ENCODE data around the gene CCL26.
"Not testable (repeated sequence)": the region's sequence is repeated elsewhere in the genome, so short reads cannot be mapped to it uniquely, and the experiment has no call there.

Gene CCL26, protein sequence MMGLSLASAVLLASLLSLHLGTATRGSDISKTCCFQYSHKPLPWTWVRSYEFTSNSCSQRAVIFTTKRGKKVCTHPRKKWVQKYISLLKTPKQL

DNA sequence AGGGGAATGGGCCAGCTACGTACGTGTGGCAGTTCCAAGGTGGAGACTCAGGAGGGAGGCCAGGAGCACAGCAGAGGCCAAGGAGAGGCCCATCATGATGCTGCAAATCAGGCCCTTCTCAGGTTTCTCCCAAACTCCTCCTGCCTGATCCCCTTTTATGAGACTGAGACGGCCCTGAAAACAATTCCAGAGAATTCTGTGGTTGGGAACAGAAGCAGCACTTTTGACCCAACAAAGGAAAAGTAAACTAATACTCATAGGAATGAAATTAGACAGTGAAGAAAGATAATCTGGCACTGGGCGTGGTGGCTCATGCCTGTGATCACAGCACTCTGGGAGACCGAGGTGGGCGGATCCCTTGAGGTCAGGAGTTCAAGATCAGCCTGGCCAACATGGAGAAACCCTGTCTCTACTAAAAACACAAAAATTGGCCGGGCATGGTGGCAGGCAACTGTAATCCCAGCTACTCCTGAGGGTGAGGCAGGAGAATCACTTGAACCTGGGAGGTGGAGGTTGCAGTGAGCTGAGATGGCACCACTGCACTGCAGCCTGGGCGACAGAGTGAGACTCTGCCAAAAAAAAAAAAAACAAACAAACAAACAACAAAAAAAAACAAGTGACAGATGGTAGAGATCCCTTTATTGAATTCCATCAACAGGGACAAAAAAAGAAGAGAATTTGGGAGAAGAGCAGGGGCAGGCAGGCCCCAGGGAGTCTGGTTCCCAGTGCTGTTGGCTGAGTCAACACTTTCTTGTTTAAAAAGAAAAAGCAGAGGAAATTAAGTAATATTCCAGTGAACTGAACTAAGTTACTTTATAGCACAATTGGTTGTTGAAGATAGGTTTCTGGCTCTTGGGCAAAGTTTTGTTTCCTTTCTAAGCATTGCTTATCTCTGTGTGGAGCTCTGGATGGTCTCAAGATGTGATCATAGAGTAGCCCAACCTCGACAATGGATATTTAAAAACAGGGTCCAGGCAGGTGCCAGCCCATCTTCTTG, at the start of gene CCL26:
Gene CCL26, minus strand, starts transcription at position 131 of the 997 bp plus-strand sequence. Its CDS starts 35 bp downstream, at position 96.
- no peak for DNase-seq

DNA sequence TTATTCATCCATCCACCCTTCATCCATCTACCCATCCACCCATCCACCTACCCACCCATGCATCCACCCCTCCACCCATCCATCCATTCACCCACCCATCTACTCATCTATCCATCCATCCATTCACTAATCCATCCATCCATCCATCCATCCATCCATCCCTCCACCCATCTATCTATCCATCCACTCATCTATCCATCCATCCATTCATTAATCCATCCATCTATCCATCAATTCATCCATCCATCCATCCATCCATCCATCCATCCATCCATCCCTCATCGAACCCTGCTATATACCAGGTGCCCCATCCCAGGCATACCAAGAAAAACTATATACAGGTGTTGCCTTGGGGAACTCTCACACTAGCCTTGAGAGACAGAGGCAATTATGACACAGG, 48.7 kb upstream of the CCL26 start:
- DNase-seq = no peak

DNA sequence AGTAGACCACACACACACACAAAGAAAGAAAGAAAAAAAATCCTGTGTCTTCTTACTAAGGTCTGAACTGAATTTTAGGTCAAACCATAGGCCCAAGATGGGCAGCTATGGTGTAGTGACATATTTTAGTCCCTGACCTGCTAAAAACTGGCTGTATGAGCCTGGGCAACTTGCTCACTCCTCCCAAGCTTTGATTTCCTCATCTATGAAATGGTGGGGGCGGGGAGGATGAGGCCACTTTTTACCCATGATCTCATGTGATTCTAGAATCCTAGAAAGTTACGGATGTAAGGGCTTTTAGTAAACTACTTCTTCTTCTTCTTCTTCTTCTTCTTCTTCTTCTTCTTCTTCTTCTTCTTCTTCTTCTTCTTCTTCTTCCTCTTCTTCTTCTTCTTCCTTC, 47.7 kb upstream of the CCL26 start:
- DNase-seq = no peak

DNA sequence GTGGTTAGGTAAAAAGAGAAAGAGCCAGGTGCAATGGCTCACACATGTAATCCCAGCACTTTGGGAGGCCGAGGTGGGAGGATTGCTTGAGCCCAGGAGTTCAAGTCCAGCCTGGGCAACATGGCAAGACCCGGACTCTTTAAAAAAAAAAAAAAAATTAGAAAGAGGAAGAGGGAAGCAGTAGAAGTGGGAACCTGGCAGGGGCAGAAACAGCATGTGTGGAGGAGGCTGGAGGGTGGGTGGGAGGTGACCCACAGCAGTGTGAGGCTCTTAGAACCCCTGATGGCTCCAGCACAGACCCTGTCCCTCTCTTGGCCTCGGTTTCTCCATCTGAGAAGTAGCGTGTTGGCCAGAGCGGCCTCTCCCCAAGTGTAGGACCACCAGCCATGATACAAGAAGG, 46.5 kb upstream of the CCL26 start:
- no peak for DNase-seq

DNA sequence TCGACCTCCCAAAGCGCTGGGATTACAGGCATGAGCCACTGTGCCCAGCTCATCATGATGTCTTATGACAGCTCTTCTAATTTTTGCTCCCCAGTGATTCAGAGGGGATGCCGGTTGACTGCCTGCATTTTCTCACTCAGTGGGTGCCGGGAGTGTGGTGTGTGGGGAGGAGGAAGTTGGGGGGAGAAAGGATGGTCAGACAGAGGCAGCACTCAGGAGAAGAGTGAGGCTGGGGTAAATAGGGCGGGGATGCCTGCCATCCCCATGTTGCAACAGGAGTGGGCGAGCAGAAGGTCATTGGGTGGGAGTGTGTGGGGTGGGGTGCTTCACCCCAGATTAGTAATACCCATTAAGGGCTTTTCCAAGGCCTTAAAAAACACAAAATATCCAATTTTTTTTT, 45.1 kb upstream of the CCL26 start:
- no peak for DNase-seq

DNA sequence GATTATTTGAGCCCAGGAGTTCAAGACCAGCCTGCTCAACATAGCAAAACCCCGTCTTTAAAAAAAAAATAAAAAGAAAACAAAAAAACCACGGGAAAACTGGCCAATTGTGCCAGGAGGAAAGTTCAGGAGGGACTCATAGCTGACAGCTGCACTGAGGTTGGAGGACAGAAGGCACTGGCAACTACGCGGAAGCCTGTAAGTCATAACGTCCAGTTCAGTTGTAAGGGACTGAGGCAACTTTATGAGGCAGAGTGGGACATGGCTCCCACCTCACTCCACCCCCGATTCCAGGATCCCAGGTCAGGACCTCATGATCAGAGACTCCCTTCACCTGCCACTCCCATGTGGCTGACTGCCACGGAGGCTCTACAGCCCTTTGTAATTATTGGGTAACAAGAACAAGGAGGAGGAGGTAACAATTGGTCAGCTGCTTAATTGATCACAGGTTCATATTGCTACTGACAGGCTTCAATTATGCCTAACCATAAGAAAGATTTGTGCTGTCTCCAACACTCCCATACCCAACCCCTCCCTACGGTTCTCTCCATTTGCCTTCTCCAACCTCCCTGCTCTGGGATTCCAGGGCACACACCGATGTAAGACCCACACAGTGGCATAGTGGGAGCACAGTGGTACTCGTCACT, 43.5 kb upstream of the CCL26 start:
- no peak for DNase-seq

DNA sequence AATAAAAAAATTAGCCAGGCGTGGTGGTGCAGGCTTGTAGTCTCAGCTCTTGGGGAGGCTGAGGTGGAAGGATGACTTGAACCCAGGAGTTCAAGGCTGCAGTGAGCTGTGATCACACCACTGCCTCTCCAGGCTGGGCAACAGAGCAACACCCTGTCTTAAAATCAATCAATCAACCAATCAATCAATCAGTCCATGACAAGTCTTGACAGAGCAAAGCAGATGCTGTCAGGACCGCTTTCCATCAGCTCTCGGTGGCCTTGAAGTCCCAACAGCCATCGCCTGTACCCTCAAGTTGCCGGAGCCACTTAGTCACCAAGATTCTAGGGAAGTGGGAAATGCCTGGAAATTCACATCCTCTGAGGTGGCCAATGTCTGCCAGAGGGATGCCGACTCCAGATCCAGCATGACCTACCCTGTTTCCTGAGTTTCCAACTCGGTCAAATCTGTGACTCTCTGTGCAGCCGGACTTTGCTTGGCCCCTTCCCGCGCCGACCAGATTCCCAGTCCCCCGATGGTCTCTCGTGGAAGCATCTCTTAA, 42.5 kb upstream of the CCL26 start:
- DNase-seq = no peak

DNA sequence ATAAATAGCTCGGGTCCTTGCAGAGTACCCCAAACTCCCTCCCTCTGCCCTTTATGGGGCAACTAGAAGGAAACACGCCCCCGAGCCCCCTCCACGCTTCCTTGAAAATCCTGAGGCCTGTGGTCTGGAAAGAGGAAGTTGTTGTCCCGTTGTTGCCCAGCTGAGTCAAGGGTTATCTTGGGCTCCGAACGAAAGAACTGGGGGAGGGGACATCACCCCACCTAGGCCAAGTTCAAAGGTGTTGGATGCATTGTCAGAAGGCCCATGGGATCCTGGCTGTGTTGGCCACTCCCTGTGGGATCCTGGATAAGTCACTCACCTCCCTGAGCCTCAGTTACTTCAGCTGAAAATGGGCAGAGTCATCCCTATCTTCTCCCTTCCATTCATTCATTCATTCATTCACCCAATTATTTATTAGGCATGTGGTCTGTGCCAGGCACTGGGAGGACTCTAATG, 41.8 kb upstream of the CCL26 start, which contains the start of gene CCL24:
Gene CCL24, minus strand, starts transcription at position 26 of the 456 bp plus-strand sequence. CDS start 91 bp downstream, outside the sequence.
- DNase-seq = no peak

DNA sequence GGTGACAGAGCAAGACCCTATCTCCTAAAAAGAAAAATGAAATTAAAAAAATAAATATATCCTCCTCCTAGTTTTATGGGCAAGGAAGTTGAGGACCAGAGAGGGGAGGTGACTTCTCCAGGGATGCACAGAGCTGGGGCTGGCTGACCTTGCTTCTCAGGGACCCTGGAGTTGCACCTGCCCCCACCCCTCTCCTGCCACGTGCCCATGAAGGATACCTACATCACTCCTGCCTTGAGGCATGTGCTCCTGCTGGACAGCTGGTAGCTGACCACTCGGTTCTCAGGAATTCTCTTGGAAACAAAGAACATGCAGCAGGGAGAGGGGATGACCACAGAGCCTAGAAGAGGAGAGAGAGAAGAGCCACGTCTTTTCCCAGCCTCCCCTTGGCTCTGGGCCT, 41.1 kb upstream of the CCL26 start:
- DNase-seq = no peak

DNA sequence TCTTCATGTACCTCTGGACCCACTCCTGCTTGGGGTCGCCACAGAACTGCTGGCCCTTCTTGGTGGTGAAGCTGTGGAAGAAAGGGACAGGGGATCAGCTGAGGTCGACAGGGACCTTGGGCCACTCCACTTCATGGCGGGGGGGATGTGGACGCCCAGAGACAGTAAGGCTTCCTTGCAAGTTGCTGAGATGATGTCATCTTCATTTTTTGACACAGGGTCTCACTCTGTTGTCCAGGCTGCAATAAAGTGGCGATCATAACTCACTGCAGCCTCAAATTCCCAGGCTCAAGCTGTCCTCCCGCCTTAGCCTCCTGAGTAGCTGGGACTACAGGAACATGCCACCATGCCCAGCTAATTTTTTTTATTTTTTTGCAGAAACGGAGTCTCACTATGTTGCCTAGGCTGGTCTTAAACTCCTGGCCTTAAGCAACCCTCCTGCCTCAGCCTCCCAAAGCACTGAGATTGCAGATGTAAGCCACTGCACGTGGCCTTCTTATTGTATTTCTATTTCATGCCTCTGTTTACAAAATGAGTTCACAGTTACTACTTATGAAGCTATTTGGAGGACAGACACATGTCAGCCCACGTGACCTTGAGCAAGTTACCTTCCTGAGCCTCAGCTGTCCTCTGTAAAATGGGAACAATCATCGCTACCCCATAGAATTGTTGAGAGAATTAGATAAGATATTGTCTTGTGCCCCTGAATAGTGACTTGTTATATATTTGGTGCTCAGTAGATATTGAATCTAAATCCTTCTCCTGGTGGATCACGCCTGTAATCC, 40.1 kb upstream of the CCL26 start:
- no peak for DNase-seq

DNA sequence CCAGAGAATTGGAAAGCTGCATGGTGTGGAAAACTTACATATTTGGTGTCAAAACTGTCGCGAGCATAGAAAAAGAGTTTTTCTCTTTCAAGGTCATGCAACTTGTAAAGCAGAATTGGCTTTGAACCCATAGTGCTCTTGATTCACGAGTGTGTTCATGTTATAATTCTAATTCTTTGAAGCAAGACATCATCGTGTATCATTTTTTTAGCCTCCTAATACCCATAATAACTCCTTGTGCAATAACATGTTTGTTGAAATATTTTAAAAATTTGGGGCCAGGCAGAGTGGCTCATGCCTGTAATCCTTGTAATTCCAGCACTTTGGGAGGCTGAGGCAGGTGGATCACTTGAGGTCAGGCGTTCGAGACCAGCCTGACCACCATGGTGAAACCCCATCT, 37.4 kb upstream of the CCL26 start:
- DNase-seq = no peak

DNA sequence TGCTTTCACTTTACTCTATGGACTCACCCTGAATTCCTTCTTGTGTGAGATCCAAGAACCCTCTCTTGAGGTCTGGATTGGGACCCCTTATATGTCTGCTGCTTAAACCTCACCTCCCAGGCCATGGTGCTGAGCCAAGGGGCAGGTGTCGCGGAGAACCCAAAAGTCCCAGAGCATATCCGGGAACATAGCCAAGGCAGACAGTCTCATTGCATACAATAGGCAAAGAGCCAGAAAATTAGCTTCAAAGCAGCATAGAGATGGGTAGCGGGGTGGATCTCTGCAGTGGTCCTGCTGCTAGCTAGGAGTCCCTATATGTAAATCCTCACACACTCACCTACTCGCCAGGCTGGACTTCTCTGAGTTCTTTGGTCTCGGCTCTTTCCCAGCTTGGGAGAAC, 36.1 kb upstream of the CCL26 start:
- DNase-seq = peak; percentile 47

DNA sequence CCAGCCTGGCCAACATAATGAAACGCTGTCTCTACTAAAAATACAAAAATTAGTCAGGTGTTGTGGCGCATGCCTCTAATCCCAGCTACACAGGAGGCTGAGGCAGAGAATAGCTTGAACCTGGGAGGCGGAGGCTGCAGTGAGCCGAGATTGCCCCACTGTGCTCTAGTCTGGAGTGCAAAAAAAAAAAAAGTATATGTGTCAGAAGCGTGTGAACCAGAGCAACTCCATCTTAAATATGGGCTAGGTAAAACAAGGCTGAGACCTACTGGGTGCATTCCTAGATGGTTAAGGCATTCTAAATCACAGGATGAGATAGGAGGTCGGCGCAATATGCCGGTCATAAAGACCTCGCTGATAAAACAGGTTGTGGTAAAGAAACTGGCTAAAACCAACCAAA, 35.4 kb upstream of the CCL26 start:
- DNase-seq = no peak

DNA sequence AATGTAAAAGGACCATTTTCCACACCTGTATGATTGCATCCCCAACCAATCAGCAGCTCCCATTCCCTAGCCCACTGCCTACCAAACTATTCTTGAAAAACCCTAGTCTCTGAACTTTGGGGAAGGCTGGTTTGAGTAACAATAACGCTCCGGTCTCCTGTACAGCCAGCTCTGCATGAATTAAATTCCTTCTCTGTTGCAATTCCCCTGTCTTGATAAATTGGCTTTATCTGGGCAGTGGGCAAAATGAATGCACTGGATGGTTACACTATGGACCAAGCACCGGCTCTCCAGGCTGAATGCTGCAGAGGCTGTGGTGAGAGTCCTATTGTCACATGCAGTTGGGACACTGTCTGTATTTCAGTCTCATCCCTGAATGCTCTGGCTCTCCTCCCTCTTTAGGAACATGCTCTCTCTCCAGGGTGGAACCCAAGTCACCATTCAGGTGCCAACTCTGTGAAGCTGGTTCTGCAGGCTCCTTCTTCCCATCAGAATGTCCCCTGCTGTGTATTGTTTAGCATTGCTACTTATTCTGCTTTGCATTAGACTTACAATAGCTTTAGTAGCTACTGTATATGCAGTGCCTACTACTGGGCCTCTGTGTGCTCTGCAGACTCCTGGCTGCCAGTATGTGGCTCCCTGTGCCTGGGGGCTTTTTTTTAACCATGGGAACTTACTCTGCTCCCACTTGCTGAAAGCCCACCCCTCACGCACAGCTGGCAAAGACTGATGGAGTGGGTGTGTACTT, 34.7 kb upstream of the CCL26 start:
- no peak for DNase-seq

DNA sequence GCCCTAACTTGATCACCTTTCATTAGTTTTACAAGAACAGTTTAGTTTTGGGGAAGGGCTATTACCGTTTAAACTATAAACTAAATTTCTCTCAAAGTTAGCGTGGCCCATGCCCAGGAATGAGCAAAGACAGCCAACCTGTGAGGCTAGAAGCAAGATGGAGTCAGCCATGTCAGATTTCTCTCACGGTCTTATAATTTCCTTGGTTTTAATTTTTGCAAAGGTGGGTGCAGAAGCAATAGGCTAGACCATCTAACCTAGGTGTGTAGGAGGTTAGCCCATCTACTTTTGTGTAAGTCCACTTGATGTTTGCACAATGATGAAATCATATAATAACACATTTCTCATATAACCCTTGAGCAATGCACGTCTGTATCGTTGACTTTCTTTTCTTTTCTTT, 32.7 kb upstream of the CCL26 start:
- no peak for DNase-seq

DNA sequence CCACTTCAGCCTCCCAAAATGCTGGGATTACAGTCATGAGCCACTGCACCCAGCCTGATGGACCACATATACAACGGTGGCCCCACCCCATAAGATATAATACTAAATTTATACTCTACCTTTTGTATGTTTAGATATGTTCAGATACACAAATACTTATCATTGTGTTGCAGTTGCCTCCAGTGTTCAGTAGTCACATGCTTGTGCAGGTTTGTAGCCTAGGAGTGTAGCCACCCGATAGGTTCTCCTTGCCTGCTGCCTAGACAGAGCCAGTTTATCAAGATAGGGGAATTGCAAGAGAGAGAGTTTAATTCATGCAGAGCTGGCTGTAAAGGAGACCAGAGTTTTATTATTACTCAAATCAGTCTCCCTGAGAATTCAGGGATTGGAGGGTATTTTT, 32.0 kb upstream of the CCL26 start:
- DNase-seq = no peak

DNA sequence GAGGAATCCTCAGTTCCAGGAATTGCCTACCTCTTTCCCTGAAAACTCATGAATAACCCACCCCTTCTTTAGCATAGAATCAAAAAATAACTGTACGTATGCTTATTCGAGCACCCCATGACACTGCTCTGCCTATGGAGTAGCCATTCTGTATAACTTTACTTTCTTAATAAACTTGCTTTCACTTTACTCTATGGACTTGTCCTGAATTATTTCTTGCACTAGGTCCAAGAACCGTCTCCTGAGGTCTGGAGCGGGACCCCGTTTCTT, 30.5 kb upstream of the CCL26 start:
- DNase-seq = no peak

DNA sequence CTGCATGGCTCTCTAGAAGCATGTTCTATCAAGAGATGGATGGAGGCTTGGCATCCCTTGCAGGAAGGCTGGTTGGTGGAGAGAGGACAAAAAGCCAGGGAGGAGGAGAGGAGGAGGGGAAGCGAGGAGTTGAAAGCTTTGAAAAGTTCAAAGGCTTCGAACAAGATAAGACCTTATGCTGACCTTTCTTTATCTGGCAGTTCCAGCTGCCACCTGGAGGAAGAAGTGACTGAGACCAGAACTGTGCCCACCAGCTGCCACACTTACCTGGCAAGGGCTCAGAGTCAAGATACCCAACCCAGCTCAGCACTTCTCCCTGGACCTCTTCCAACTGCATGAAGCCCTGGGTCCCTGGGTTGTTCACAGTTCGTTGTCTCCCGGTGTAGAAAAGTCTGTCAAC, 26.8 kb upstream of the CCL26 start:
- no peak for DNase-seq

DNA sequence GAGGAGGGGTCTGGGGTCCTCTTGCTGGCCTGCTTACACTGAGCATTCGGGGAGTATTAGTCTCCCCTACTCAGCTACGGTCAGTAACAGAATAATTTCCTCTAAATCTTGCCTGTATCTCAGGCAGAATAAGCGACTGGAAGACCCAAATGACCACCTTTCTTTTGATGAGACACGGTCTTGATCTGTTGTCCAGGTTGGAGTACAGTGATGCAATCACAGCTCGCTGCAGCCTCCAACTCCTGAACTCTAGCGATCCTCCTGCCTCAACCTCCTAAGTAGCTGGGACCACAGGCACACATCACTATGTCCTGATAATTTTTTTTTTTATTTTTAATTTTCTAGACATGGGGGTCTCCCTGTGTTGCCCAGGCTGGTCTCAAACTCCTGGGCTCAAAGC, 24.4 kb upstream of the CCL26 start:
- no peak for DNase-seq

DNA sequence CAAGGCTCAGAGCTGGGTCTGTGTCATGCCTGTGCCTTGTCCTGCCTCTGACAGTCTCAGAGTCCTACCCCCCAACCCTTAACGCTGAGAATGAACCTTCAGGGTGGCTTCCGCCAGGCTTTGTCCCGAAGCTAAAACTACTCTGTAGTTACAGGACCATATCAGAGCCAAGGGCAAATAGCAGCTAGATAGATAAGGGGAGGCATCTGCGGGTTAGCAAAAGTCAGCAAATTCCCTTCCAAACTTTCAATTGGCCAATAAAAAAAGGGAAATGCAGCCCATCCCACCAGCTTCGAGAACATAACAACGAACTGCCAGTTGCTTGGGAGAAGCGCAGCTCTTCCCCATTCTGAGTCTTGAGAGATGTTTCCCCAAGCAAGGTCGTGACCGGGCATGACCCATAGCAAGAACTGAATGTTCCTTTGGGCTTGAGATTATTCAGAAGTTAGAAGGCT, 23.8 kb upstream of the CCL26 start:
- no peak for DNase-seq

DNA sequence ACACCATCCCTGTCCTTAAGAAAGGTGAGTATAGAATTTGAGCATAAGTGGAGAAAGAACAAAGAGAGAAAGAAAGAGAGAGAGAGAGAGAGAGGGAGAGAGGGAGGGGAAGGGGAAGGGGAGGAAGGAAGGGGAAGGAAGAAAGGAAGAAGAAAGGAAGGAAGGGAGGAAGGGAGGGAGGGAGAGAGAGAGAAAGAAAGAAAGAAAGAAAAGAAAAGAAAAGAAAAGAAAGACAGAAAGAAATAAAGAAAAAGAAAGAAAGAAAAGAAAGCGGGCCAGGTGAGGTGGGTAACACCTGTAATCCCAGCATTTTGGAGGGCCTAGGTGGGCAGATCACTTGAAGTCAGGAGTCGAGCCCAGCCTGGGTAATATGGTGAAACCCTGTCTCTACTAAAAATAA, 21.7 kb upstream of the CCL26 start:
- DNase-seq = no peak

DNA sequence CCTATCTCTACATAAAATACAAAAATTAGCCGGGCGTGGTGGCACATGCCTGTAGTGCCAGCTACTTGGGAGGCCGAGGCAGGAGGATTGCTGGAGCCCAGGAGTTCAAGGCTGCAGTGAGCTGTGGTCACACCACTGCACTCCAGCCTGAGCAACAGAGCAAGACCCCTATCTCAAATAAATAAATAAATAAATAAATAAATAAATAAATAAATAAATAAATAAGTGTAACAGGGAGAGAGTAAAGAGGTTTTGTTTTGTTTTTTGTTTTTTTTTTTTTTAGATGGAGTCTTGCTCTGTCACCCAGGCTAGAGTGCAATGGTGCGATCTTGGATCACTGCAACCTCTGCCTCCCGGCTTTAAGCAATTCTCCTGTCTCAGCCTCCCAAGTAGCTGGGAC, 20.6 kb upstream of the CCL26 start:
- not testable (repeated sequence) for DNase-seq
